ENCODE data around the gene LSAMP.
"Not testable (repeated sequence)": the region's sequence is repeated elsewhere in the genome, so short reads cannot be mapped to it uniquely, and the experiment has no call there.

LSAMP gene

GRCh38 chr3:115766587-115767482 lies 678.5 kb downstream of the LSAMP start:
- H3K4me1 ChIP-seq (ENCODE audit: control insufficient read depth, insufficient read depth, low read length), result peaks cover 17% of the 10 kb centered on the region
- H3K4me3 ChIP-seq (ENCODE audit: low read depth, low read length), result no peak overlapping the region
- no peaks in the 10 kb centered on the region for H3K36me3 ChIP-seq (ENCODE audit: control insufficient read depth, insufficient read depth, low read length)
- H3K27ac ChIP-seq (ENCODE audit: low read depth, low read length), result peak overlapping the region; percentile 2; the same call in 1 of the 2 replicates
- no peaks in the 10 kb centered on the region for H3K27me3 ChIP-seq (ENCODE audit: control insufficient read depth, insufficient read depth, low read length)
- no peak overlapping the region for H3K9ac ChIP-seq (ENCODE audit: low read length)
- no peaks in the 10 kb centered on the region for H3K9me3 ChIP-seq (ENCODE audit: control insufficient read depth, insufficient read depth, low read depth, low read length)

DNA sequence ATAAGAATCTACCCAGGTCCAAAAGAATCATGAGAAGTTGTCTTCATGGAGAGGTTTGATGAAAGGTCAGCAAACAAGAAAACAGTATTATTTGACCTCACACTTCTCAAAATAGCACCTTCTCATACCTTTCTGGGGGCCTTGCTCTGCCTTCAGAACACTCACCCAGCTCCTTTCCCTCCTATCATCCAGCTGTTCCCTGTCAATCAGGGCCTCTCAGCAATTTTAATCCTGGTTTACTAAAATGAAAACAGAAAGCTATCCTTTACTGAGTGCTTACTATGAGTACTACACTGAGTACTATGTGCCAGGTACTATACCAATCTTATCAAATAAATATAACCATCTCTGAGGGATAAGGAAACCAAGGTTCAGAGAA lies 683.4 kb downstream of the LSAMP start:
- no peak overlapping the region for H3K27ac ChIP-seq (ENCODE audit: low read depth, low read length)
- no peaks in the 10 kb centered on the region for H3K27me3 ChIP-seq (ENCODE audit: control insufficient read depth, insufficient read depth, low read length)
- H3K9me3 ChIP-seq (ENCODE audit: control insufficient read depth, insufficient read depth, low read depth, low read length), result no peaks in the 10 kb centered on the region
- no peaks in the 10 kb centered on the region for H3K36me3 ChIP-seq (ENCODE audit: control insufficient read depth, insufficient read depth, low read length)
- peaks cover 14% of the 10 kb centered on the region for H3K4me1 ChIP-seq (ENCODE audit: control insufficient read depth, insufficient read depth, low read length)
- no peak overlapping the region for H3K9ac ChIP-seq (ENCODE audit: low read length)
- no peak overlapping the region for H3K4me3 ChIP-seq (ENCODE audit: low read depth, low read length)

DNA sequence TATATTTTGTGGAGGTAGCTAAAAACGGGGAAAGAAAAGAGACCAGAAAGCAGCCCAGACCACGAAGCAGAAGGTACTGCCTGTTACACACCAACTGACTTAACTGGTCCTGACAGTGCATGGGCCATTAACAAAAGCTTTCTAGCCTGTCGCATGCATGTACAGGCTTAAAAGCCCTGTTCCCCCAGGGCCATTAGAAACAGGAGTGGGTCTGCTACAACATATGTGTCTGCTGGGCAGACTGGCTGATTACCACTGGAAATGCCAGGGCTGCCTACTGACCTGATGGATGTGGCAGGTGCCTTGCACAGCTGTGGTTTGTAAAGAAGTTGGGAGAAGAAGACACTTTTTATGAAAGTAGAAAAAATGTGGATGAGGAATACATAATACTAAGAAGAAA lies 684.6 kb downstream of the LSAMP start:
- H3K36me3 ChIP-seq (ENCODE audit: control insufficient read depth, insufficient read depth, low read length), result no peaks in the 10 kb centered on the region
- H3K27ac ChIP-seq (ENCODE audit: low read depth, low read length), result no peak overlapping the region
- no peak overlapping the region for H3K9ac ChIP-seq (ENCODE audit: low read length)
- H3K9me3 ChIP-seq (ENCODE audit: control insufficient read depth, insufficient read depth, low read depth, low read length), result no peaks in the 10 kb centered on the region
- H3K27me3 ChIP-seq (ENCODE audit: control insufficient read depth, insufficient read depth, low read length), result no peaks in the 10 kb centered on the region
- H3K4me1 ChIP-seq (ENCODE audit: control insufficient read depth, insufficient read depth, low read length), result peaks cover 2% of the 10 kb centered on the region
- no peak overlapping the region for H3K4me3 ChIP-seq (ENCODE audit: low read depth, low read length)

- Histone ChIP-seq H3K4me1 (ENCODE audit: control insufficient read depth, insufficient read depth, low read length) (no peaks in the 10 kb centered on the region), H3K9me3 (ENCODE audit: control insufficient read depth, insufficient read depth, low read depth, low read length) (no peaks in the 10 kb centered on the region), H3K9ac (ENCODE audit: low read length) (no peak overlapping the region), H3K36me3 (ENCODE audit: control insufficient read depth, insufficient read depth, low read length) (no peaks in the 10 kb centered on the region), H3K4me3 (ENCODE audit: low read depth, low read length) (no peak overlapping the region), H3K27me3 (ENCODE audit: control insufficient read depth, insufficient read depth, low read length) (no peaks in the 10 kb centered on the region), H3K27ac (ENCODE audit: low read depth, low read length) (no peak overlapping the region)
Measured at GRCh38 chr3:115758076-115758763, 687.1 kb downstream of the LSAMP start.

- H3K36me3 ChIP-seq (ENCODE audit: control insufficient read depth, insufficient read depth, low read length); H3K9ac ChIP-seq (ENCODE audit: low read length); H3K27me3 ChIP-seq (ENCODE audit: control insufficient read depth, insufficient read depth, low read length); H3K9me3 ChIP-seq (ENCODE audit: control insufficient read depth, insufficient read depth, low read depth, low read length); H3K27ac ChIP-seq (ENCODE audit: low read depth, low read length); H3K4me3 ChIP-seq (ENCODE audit: low read depth, low read length); H3K4me1 ChIP-seq (ENCODE audit: control insufficient read depth, insufficient read depth, low read length): not testable (repeated sequence)
Measured at GRCh38 chr3:115752978-115753377, 692.3 kb downstream of the LSAMP start.

Measured in HUES6 (cell line).